HS-5 (cell line): ENCODE measurements around the gene GATAD1.
"Not testable (repeated sequence)": the region's sequence is repeated elsewhere in the genome, so short reads cannot be mapped to it uniquely, and the experiment has no call there.

Source experiments
- DNase-seq: peaks from one replicate; pipeline ENCODE4 v3.0.0-alpha.2; 2012; ENCODE audit warnings: low read depth

Gene GATAD1

DNA sequence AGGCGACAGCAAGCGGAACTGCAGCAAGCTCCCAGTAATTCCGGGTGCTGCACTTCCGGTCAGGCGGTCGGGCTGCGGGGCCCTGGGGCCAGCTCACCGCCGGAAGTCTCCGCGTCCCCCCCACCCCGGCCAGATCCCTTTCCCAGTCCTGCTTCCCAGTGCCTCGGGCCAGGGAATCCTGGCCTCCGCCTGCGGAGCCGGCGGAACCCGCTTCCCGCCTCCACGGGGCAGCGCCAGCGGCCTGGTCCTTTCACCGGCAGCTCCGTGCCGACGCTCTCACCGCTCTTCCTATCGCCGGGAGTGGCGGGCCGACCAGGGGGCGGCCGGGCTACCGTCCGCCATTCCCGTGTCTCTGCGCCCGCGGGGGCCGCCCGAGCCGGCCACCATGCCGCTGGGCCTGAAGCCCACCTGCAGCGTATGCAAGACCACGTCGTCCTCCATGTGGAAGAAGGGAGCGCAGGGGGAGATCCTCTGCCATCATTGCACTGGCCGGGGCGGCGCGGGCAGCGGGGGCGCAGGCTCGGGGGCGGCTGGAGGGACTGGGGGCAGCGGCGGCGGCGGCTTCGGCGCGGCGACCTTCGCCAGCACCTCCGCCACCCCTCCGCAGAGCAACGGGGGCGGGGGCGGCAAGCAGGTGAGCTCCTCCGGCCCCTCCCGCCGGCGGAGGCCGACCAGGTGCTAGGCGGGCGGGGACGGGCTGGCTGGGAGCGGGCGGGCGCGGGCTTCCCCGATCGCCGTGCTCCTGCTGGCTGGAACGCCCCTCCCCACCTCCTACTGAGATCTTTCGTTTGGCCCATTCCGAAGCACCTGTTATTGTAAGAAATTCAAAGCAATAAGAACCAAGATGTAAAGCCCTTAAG lies at the start of gene GATAD1:
Gene GATAD1, plus strand, starts transcription at position 138 of the 860 bp plus-strand sequence. Its CDS starts 248 bp downstream, at position 386.
- DNase-seq, result peak; percentile 52

DNA sequence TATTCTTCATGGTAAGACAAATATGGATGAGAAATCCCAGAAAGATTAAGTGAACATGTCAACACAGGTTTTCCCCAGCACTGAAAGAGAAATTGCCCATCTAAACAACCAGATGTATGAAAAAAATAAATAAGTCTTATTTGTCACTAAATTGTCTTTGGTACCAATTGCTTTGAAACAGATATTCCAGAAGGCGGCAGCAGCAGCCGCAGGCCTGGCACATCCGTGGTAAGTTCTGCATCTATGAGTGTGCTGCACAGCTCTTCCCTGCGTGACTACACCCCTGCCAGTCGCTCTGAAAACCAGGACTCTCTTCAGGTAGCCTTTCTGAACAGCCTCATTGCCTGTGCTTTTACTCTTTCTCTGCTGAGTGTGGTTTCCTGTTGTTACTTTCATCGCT lies 49.7 kb upstream of the GATAD1 start:
- no peak for DNase-seq

GRCh38 chr7:92400013-92400412 lies 47.3 kb upstream of the GATAD1 start:
- DNase-seq, result no peak

- DNase-seq, result no peak
These were observed 44.1 kb upstream of the GATAD1 start for GRCh38 chr7:92402920-92403759.

DNA sequence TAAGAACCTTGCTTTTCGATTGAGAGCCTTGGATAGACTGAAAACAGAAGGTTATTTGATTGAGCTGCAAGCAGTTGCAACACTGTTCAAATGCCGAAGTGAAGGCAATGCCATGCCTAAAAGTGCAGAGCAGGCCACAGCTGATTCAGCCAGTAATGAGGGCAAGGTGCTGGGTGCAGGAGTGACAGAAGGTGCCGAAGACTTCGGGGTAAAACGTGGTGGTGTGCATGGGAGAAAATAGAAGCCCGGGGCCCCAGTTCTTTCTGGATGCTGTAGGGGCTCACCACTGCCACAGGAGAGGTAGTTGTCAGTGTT lies 43.6 kb upstream of the GATAD1 start:
- DNase-seq, result no peak

GRCh38 chr7:92404170-92404614 lies 43.1 kb upstream of the GATAD1 start:
- no peak for DNase-seq

DNA sequence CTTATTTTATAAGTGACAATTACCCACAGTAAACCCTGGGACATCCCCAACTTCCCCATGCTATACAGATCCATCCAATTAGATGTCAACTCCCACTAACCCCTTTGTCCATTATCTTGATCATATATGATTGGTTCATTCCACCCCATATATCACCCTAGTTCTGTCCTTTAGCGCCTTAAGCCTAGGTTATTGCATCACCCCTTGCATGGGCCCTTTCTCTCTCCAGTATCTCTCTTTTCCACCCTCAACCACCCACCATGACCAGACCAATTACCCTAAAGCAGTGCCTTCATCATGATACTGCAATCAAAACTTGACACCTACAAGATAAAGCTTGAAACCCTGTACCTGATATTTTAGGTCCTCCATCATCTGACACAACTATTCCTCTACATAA lies 37.9 kb upstream of the GATAD1 start:
- DNase-seq, result no peak

GRCh38 chr7:92410162-92410561 lies 37.1 kb upstream of the GATAD1 start:
- not testable (repeated sequence) for DNase-seq

DNA sequence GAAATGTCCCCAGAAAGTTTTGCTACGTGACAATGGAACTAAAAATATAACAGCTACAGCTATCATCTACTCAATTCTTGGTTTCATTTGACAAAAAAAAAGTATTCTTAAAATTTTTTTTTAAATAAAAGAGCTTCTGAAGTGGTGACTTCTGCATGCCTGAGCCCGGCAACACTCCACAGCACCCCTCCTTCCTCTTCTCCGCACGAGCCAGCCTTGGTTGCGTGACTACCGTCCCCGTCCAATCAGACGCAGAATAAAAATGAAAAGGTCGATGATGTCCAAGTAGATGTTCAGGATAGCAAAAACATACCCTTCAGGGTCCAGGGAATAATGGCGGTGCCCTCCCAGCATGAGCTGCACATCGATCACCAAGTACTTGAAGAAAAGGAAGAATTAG lies 34.5 kb upstream of the GATAD1 start:
- DNase-seq, result no peak

DNA sequence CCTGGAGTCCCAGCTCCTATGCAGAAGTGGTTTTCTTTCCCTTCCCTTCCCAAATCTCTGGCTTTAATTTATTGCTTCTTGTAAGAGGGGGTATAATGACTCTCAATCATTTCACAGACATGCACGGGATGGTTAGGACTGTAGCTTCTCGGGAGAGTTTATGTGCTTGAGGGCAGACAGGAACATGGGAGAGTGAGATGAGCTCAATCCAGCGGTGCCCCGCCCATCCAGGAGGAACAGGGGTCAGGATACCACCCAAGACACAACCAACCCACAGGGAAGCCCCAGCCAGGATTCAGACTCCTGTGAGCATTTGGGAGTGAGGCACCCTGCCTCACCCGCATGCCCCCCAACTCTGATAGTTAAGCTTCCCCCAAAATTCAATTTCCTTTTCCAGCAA lies 33.7 kb upstream of the GATAD1 start:
- no peak for DNase-seq

- DNase-seq, result no peak
These were observed 32.1 kb upstream of the GATAD1 start for GRCh38 chr7:92415225-92415624.

DNA sequence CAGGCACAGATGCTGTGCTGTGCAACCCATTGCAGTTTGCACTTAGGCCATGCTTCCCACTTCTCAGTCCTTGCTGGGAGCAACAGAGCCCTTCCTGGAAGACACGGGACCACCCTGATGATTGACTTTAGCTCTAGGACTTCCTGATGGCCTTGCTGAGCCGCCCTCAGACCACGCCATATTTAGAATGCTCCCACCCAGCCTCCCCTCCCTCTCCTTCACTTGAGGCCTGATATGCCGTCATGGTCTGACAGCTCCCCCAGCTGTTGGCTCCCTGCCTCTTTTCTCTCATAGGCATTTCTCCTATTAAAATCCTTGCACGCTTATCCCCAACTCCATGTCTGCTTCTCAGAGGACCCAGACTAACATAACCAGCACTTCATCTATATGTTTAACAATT lies 29.4 kb upstream of the GATAD1 start:
- no peak for DNase-seq

- DNase-seq, result no peak
These were observed 25.4 kb upstream of the GATAD1 start for GRCh38 chr7:92421676-92422435.

- no peak for DNase-seq
These were observed 24.4 kb upstream of the GATAD1 start for GRCh38 chr7:92422926-92423325.

- no peak for DNase-seq
These were observed 23.6 kb upstream of the GATAD1 start for GRCh38 chr7:92423710-92424131.

DNA sequence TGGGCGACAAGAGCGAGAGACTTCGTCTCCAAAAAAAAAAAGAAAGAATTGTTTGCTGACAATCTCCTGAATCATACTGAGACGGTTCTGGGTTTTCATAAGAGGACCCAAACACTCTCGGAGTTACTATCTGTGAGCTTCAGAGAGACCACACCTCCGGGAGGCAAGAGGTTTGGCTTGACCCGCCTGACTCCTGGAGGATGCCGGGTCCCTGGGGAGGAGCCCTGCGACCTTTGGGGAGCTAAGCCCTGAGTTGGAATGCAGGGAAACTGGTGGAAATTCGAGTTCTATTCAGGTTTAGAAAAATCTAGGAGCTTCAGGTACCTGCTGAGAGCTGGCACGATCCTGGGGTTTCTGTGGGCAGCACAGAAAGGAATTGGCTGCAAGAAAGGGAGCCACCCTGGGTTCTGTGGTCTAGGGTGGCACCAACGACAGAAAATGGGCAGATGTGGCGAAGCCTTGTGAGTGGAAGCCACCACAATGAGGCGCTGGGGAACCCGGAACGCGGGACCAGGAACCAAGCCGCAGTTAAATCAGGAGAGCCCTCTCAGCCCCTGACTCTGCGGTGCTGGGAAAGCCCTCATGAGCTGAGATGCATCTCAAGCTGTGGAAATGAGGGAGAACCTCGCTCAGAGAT lies 21.9 kb upstream of the GATAD1 start:
- DNase-seq, result no peak

- DNase-seq, result no peak
These were observed 20.1 kb upstream of the GATAD1 start for GRCh38 chr7:92427193-92427592.

DNA sequence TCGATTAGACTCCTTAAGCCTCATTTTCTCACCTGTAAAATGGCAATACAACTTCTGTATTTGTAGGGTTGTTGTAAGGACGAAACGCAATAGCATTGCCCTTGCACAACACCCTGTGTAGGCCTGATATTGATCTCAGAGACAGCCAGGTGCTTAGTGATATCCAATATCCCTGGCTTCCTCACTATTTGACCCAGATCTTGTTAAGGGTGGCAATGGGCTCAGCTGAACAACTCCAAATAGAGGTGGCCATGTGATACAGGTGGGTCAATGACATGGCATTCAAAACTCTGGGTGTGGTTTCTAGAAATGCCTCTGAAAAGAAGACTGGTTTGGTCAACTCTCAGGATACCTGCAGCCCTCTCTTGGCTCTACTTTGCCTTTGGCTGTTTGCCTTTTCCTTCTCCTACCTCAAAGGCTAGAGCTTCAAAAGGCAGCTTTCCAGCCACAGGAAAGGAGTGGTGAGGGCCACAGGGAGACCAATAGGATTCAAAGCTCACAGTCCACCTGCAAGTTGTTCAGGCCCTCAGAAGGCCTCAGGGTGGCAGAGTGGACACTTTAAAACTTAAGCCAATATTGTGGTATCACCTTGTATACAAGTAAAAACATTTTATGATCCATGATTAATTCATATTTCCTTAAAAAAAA lies 14.9 kb upstream of the GATAD1 start:
- DNase-seq, result no peak

DNA sequence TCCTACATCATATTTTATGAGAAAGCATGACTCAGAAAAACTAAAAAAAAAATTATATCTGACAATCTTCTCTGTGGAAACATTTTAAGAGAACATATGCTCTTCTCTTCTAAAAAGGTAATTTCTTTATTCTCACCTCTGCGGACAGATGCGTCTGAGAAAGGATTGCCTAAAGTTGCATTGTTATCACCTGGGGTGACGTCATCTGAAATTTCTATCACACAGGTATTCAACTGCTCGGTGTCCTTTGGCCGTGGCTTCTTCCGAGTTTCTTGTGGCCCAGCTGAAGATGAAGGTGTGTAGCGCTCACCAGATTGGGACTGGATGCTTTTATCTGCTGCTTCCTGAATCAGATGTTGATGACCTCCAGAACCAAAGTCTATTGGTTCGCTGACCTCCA lies 14.3 kb upstream of the GATAD1 start:
- no peak for DNase-seq

DNA sequence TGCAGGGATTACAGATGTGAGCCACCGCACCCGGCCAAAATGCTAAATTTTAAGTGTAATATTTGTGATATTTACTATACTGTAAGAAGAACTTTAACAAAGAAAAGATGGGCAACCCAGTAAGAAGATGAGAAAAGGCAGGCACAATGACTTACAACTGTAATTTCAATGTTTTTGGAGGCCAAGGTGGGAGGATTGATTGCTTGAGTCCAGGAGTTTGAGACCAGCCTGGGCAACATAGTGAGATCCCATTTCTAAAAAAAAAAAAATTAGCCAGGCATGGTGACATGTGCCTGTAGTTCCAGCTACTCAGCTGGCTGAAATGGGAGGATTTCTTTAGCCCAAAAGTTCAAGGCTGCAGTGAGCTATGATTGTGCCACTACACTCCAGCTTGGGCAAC lies 11.7 kb upstream of the GATAD1 start:
- no peak for DNase-seq
